GM10266 (cell line): Measurements from ENCODE around the gene PRKCE.

Experiments used
- DNase-seq: peaks from one replicate; pipeline ENCODE4 v3.0.0; 2012; ENCODE audit errors: extremely low spot score
- TF ChIP-seq, protein P1 (sequence below): IDR thresholded peaks from 2 replicates; pipeline ENCODE4 v1.5.1; 2012; ENCODE audit warnings: mild to moderate bottlenecking, low read depth; ENCODE audit not compliant: control insufficient read depth, insufficient read depth; ENCODE audit errors: missing control alignments

Gene PRKCE

DNA sequence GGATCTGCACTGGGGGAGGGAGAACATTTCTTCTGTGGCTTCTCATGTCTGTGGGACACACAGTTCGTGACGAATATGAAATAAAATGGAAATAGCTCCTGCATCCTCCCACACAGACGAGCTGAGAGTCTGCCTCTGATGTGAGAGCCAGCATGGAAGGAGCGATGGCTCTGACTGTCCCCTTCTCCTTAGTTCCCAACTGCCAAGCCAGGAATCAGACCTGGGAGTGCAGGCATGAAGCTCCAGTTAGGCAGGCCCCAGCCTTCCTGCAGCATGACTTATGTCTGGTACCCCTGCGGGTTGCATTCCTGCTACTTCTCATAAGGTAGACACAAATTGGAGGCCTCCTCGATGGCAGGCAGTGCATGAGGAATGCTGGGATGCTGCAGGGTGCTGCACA is 56.2 kb downstream of the PRKCE start:
- TF ChIP-seq, protein P1, sequence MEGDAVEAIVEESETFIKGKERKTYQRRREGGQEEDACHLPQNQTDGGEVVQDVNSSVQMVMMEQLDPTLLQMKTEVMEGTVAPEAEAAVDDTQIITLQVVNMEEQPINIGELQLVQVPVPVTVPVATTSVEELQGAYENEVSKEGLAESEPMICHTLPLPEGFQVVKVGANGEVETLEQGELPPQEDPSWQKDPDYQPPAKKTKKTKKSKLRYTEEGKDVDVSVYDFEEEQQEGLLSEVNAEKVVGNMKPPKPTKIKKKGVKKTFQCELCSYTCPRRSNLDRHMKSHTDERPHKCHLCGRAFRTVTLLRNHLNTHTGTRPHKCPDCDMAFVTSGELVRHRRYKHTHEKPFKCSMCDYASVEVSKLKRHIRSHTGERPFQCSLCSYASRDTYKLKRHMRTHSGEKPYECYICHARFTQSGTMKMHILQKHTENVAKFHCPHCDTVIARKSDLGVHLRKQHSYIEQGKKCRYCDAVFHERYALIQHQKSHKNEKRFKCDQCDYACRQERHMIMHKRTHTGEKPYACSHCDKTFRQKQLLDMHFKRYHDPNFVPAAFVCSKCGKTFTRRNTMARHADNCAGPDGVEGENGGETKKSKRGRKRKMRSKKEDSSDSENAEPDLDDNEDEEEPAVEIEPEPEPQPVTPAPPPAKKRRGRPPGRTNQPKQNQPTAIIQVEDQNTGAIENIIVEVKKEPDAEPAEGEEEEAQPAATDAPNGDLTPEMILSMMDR = no peak
- DNase-seq = no peak

DNA sequence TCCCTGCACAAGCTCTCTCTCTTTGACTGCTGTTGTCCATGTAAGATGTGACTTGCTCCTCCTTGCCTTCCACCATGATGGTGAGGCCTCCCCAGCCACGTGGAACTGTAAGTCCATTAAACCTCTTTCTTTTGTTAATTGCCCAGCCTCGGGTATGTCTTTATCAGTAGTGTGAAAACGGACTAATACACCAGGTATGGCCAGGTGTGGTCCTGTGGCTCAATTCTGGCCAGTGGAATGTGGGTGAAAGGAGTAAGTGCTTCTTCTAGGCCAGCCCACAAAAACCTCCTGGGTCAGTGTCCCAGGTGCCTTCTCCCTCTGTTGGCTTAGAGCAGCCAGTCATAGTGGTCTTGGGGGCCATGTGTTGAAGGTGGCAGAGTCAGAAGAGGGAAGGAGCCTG is 57.0 kb downstream of the PRKCE start:
- TF ChIP-seq, protein P1 = no peak
- no peak for DNase-seq

DNA sequence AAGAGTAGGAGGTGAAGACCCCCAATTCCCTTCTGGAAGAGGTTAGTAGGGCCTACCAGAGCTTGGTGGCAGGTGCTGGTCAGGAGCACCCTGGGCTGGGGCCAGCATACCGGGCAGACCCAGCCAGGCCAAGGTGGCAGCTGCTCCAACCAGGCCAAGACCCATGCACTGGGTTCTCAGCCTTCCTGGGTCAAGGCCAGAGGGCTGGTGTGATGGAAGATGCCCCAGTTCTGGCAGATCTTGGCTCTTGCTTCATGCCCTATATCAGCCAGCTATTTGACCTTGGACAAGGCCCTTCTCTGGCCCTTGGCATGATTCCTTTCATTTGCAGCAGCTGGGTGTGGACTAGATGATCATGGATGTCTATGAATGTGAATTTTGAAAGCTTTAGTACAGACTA is 57.7 kb downstream of the PRKCE start:
- DNase-seq = no peak
- TF ChIP-seq, protein P1 = no peak

DNA sequence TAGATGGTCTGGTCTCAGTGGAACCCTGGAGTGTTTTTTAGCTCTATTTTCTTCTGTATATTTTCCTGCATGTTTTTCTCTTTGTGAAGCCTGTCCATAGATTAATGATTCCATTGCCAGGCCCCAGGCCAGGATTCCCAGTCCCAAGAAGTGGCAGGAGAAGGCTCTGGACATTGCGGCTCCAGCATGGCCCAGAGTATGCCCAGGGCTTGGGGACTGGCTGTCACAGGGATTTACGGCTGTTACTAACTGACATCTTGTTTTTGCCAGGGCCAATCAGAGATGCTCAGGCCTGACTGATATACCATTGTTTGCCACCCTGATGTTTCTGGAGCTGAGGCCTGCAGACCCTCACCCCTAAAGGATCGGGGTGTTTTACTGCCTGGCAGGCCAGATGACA is 59.0 kb downstream of the PRKCE start:
- TF ChIP-seq, protein P1 = no peak

DNA sequence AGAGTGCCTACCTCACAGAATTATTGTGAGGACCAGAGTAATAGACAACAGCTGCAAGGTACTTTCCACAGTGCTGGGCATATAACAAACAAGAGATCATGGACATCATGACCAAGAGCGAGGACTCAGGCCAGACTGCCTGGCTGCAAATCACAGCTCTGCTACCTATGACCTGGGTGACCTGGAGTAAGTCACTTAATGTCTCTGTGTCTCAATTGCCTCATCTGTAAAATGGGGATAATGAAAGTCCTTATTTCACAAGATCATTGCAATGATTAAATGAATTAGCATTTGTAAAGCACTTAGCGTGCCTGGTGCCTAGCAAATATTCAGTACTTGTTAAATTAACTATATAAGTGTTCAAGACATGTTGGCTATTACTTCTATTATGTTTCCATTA is 59.7 kb downstream of the PRKCE start:
- TF ChIP-seq, protein P1 = no peak
- DNase-seq = no peak

More for the DNA sequence above, 59.0 kb downstream of the PRKCE start:
- DNase-seq = no peak

DNA sequence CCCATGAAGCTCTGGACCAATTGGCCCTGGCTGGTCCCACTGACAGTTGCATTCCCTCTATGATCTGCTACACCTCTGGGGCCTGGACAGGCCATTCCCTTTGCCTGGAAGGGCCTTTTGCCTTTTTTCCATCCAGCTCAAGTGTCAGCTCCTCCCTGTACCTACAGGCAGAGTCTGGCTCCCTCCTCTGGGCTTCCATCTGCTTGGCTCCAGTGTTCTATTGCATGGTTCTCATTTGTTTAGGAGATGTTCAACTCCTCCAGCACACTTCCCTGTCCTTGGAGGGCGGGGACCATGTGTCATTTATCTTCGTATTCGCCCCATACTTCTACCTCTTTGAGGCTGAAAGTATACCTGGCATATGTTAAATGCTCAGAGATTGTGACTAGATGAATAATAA is 61.1 kb downstream of the PRKCE start:
- DNase-seq = no peak
- TF ChIP-seq, protein P1 = no peak

DNA sequence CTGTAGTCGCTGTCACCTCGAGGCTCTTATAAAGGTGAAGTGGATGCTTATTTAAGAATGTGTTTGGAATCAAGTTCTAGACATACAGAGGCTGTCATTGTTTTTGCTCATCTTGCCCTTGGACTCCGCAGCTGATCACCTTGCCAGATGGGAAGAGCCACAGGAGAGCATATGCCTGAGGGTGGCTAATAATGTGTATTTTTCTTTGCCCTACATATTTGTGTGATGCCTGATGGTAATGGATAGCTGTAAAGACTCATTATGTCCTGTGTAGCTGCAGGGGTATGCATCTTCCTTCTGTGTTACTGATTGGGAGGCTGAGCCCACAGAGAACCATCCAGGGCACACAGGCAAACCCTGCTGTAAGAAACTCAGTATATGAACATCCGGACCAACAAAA is 61.7 kb downstream of the PRKCE start:
- TF ChIP-seq, protein P1 = no peak
- DNase-seq = no peak
